ENCODE data around the gene KIAA1586.
A peak's percentile ranks its signal among the peaks of the same experiment; 100 is the strongest.
"Not testable (repeated sequence)": the region's sequence is repeated elsewhere in the genome, so short reads cannot be mapped to it uniquely, and the experiment has no call there.

KIAA1586 gene

GRCh38 chr6:57047859-57048258 lies 1.4 kb downstream of the KIAA1586 start:
- DNase-seq: not testable (repeated sequence)

- no peak for DNase-seq
Observed at GRCh38 chr6:57048577-57048976, 2.1 kb downstream of the KIAA1586 start.

GRCh38 chr6:57063847-57064246 lies 17.4 kb downstream of the KIAA1586 start:
- DNase-seq: no peak

- DNase-seq: no peak
Observed at GRCh38 chr6:57064809-57065208, 18.3 kb downstream of the KIAA1586 start.

- no peak for DNase-seq
Observed at GRCh38 chr6:57068061-57068460, 21.6 kb downstream of the KIAA1586 start.

GRCh38 chr6:57069228-57069627 lies 22.7 kb downstream of the KIAA1586 start:
- no peak for DNase-seq

- no peak for DNase-seq
Observed at GRCh38 chr6:57069920-57070331, 23.4 kb downstream of the KIAA1586 start.

GRCh38 chr6:57072108-57072507 lies 25.6 kb downstream of the KIAA1586 start:
- DNase-seq: no peak

- no peak for DNase-seq
Observed at GRCh38 chr6:57074383-57074782, 27.9 kb downstream of the KIAA1586 start.

- DNase-seq: no peak
Observed at GRCh38 chr6:57075092-57075491, 28.6 kb downstream of the KIAA1586 start.

- DNase-seq: no peak
Observed at GRCh38 chr6:57078531-57079207, 32.2 kb downstream of the KIAA1586 start.

GRCh38 chr6:57085471-57085870 lies 39.0 kb downstream of the KIAA1586 start:
- no peak for DNase-seq

- DNase-seq: no peak
Observed at GRCh38 chr6:57086843-57087242, 40.4 kb downstream of the KIAA1586 start.

GRCh38 chr6:57087916-57088315 lies 41.4 kb downstream of the KIAA1586 start:
- DNase-seq: no peak

- DNase-seq: no peak
Observed at GRCh38 chr6:57089265-57089664, 42.8 kb downstream of the KIAA1586 start.

- peak; percentile 97 for DNase-seq
Observed at GRCh38 chr6:57089687-57090457, 43.4 kb downstream of the KIAA1586 start, which contains the start of gene ZNF451. TSS of gene ZNF451 (plus strand) at chr6:57090188. CDS start at chr6:57090254, 66 bp downstream.

- DNase-seq: not testable (repeated sequence)
Observed at GRCh38 chr6:57090458-57091067, 44.1 kb downstream of the KIAA1586 start.

- not testable (repeated sequence) for DNase-seq
Observed at GRCh38 chr6:57091375-57091774, 44.9 kb downstream of the KIAA1586 start.

- no peak for DNase-seq
Observed at GRCh38 chr6:57094689-57095088, 48.2 kb downstream of the KIAA1586 start.

- no peak for DNase-seq
Observed at GRCh38 chr6:57097596-57097995, 51.1 kb downstream of the KIAA1586 start.

- DNase-seq: no peak
Observed at GRCh38 chr6:57102976-57103375, 56.5 kb downstream of the KIAA1586 start.

GRCh38 chr6:57104336-57104735 lies 57.8 kb downstream of the KIAA1586 start:
- no peak for DNase-seq
